GM10847 (cell line): ENCODE data around the gene AKT1S1.

Source experiments
- POLR2A ChIP-seq: IDR thresholded peaks from 2 replicates; pipeline ENCODE4 v1.6.1; 2011; ENCODE audit not compliant: insufficient read length; ENCODE audit errors: extremely low read depth

The AKT1S1 gene

DNA sequence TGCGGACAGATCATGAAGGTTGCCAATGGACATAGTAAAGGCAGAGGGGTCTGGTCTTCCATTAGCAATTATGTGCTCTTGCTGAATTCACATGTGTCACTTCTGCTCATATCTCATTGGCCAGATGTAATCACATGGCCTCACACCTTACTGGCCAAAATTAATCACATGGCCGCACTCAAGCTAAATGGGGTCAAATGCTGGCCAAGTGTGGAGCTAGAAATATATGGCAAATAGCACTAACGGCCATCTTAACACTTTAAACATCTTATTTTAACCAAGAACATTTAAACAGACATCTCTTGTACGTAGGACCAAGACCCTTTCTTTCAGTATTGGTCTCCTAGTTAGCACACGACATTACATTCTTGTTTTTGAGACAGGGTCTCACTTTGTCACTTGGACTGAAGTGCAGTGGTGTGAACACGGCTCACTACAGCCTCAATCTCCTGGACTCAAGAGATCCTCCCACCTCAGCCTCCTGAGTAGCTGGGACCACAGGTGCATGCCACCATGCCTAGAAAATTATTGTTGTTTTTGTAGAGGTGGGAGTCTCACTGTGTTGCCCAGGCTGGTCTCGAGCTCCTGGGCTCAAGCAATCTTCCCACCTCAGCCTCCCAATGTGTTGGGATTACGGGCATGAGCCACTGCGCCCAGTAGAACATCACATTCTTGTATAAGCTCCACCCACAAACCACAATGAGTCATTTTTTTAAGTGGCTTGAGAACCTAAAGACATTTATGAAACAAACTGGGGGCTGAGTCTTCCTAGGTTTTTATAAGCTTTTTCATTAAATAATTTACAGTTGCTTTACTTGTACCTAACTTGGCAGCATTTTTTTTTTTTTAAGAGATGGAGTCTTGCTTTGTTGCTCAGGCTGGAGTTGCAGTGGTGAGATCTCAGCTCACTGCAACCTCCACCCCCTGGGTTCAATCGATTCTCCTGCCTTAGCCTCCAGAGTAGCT, 29.1 kb downstream of the AKT1S1 start:
- no peak for TF ChIP-seq POLR2A

DNA sequence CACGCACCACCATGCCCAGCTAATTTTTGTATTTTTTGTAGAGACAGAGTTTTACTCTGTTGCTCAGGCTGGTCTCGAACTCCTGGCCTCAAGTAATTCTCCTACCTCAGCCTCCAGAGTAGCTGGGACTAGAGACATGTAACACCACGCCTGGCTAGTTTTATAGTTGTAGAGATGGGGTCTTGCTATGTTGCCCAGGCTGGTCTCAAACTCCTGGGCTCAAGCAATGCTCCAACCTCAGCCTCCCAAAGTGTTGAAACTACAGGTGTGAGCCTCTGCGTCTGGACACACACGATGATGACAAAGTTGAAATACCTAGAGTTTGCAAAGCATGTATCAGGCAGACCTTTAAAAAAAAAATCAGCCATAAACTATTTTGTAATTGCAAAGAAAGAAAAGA, 30.7 kb downstream of the AKT1S1 start:
- TF ChIP-seq POLR2A: no peak

DNA sequence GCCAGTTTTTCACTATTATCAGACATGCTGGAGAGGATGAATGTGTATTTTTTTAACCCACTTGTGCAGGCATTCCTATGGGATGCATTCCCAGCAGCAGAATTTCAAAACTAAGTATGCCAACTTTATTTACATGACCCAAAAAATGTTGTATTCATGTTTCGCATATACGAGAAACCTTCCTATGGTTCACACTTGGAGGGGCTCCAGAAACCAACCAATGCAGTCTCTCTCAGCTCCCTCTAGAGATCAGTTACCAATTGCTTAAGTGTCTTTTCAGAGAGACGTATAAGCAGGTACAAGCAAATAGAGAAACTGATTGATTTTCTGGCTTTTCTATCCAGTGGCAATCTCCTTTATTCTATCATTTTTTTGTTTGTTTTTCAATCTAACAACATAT, 31.7 kb downstream of the AKT1S1 start:
- TF ChIP-seq POLR2A: no peak

DNA sequence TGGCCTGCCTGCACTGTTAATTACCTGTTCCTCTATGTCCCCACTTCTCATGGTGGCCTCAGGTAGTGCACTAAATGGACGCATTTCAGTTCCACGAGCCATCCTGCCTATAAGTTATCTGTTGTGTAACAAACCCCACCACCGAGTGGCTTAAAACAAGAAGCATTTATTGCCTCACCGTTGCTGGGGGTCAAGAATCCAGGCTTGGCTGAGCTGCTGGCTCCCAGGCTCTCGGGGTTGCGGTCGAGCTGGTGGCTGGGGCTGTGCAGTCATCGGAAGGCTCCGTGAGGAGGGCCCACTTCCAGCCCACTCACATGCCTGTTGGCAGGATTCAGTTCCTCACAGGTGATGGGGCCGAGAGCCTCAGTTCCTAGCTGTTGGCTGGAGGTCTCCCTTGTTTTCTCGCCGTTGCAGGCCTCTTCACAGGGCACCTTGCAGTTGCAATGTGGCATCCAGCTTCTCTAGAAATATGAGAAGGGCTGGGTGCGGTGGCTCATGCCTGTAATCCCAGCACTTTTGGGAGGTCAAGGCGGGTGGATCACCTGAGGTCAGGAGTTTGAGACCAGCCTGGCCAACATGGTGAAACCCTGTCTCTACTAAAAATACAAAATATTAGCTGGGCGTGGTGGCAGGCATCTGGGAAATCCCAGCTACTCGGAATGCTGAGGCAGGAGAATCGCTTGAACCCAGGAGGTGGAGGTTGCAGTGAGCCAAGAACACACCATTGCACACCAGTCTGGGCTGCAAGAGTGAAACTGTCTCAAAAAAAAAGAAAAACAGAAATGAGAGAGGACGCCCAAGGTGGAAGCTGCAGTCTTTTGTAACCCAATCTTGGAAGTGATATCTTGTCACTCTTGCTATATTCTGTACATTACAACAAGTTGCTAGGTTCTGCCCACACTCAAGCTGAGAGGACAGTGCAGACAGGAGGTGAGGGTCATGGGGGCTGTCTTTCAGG, 32.7 kb downstream of the AKT1S1 start:
- no peak for TF ChIP-seq POLR2A

DNA sequence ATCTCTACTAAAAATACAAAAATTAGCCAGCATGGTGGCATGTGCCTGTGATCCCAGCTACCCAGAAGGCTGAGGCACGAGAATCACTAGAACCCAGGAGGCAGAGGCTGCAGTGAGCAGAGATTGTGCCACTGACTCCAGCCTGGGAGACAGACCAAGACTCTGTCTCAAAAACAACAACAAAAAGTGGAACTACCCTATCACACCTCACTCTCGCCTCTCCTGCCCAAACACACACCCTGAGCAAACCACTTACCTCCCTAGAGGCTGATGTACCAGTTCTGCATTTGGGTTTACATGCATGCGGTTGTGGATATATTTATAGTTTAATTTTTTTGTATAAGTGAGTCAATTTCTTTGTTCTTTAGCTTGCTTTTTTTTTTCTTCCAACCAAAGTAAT, 33.9 kb downstream of the AKT1S1 start:
- no peak for TF ChIP-seq POLR2A

DNA sequence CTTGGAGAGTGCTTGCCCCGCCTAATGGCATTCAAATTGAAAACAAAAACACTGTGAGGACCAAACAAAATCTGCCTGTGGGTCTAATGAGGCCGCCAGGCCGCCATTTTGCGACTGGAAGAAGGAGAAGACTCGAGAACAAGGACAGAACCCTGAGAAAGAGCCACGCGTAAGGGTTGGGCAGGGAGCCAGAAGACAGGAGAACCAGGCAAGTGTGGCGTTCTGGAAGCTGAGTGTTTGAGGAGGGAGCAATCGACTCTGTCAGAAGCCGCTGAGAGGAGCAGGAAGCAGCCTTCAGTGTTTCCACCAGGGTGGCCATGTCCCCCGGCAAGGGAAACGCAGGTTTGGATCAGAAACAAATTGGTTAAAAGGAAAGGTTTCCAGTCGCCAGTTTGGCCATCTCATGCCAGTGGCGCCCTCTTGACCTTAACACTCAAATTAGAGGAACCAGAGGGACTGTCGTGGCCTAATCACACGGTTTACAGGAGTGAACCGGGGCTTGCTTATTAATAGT, 36.4 kb downstream of the AKT1S1 start:
- TF ChIP-seq POLR2A: no peak

DNA sequence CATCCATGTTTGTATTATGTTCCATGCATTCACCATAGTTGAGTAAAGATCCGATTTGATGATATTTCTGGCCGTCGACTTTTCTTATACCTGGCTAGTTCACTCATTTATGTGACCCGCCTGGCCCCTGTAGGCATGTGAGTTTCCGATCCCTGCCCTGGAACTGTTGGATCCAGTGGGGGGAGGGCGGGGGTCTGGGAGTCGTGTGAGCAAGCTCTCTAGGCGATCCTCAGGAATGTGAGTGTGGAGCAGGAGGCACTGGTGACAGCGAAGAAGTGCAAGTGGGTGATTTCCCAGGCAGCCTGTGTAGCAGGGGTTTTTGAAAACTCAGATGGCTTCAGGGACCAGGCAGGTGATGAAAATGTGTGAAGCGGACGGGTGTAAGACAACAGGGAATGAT, 36.8 kb downstream of the AKT1S1 start:
- TF ChIP-seq POLR2A: no peak

DNA sequence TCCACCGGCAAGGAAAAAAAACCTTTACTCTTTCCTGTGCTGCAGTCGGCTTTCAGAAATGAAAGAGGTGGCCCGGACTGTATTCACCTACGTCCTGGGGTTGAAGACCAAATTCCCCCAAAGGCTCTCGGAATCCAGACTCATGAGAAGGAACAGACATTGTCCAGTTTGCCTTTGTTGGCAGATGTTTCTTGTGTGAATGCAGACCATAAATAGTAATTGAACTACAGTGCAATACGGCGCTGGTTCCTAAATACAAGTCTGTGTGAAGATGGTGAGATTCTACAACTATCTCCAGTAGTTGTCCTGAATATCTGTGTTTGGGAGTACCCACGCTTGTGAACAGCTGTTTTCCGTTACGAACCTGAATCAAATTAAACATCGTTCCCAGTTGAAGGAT, 37.4 kb downstream of the AKT1S1 start:
- no peak for TF ChIP-seq POLR2A

DNA sequence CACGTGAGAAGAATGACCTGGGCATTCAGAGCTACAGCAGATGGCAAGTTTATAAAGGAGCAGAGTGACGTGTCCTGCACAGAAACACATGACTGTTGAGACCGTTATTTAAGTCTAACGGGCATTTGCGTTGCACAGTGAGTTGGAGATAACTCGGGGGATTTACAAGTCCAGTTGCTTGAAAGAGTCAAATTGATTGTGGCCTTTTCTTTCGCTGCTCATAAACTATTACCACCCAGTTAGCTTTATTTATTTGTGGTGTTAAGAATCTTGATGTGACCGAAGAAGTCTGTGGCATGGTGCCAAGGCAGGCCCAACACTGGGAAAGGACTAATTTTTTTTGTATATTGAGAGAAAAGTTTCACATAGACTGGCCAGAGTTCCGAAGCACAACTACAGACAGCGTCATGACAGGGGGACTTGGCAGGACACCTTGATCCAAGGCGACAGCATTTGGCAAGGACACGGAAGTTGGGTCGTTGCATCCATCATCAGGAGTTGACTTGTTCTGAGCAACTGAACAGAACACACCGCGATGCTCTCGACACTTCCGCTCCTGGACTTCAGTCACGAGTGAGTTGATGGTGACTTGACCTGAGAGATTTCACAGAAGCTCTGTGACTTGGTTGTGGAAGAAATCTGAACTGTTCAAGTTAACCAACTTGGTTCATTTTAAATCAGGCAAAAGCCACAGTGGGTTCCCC, 38.1 kb downstream of the AKT1S1 start:
- no peak for TF ChIP-seq POLR2A

DNA sequence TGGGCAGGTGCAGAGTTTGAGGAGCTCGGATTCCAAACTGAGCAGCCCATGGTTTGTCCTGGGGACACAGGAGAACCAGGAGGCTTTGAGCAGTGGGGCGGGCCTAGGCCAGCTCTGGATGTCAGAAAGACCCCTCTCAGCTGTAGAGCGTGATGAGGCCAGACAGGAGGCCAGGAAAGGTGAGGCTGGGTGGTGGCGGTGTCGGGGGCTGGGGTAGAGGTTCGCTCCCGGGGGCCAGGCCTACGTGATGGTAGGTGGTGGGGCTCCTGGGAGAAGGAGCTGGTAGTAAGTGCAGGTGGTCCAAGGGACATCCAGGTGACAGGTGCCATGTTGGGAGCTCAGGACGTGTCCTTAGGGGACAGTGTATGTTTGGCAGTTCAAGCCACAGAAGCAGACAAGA, 39.7 kb downstream of the AKT1S1 start:
- no peak for TF ChIP-seq POLR2A

DNA sequence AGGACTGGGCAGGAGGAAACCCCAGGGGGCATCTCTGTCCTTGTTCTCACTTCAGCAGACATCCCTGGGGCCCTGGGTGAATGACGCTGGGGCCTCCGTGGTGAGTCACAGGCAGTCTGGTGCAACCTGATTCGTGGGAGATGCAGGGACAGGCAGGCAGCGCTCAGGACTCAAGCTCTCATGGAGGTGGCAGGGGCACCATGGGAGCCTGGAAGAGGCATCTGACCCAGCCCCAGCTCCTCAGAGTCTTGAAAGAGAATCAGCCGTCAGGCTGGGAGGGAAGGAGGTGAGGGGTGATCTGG, 40.2 kb downstream of the AKT1S1 start:
- TF ChIP-seq POLR2A: no peak

DNA sequence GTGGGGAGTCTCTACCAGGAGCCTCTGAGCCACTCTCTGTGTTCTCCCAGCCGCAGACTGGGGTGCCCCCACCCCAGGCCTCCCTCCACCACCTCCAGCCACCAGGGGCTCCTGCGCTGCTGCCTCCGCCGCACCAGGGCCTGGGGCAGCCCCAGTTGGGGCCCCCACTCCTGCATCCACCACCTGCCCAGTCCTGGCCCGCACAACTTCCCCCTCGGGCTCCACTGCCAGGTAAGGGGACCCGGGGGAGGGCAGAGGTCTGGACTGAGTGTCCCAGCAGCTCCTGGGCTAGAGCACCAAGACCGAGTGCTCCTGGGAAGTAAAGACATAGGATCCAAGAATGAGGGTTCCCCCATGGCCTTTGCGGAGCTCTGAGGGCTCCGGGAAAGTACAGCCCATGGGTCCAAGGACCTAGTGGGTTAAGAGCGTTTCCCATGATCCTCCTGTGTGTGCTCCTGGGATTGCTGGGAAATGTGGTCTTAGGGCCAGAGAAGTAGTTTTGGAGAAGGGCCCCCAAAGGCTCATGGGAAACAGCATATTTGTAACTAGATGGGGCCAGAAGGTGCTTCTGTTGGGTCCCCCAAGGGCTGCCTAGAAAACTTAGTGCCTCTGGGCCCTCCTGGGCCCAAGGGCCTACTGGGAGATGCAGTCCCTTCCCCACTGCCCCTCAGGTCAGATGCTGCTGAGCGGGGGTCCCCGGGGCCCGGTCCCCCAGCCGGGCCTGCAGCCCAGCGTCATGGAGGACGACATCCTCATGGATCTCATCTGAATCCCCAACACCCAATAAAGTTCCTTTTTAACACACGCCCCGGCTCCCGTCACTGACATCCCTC, 40.8 kb downstream of the AKT1S1 start:
- no peak for TF ChIP-seq POLR2A

DNA sequence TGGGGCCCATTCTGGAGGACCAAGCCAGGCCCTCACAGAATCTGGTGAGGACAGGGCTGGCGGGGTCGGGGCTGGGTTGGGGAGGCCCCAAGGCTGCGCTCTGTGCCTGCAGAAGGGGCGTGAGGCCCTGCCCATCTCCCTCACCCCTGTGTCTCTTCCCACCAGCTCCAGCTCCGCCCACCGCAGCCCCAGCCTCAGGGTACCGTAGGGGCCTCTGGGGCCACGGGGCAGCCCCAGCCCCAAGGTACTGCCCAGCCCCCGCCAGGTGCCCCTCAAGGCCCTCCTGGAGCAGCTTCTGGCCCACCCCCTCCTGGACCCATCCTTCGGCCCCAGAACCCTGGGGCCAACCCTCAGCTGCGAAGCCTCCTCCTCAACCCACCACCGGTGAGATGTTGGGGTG, 41.6 kb downstream of the AKT1S1 start:
- no peak for TF ChIP-seq POLR2A

DNA sequence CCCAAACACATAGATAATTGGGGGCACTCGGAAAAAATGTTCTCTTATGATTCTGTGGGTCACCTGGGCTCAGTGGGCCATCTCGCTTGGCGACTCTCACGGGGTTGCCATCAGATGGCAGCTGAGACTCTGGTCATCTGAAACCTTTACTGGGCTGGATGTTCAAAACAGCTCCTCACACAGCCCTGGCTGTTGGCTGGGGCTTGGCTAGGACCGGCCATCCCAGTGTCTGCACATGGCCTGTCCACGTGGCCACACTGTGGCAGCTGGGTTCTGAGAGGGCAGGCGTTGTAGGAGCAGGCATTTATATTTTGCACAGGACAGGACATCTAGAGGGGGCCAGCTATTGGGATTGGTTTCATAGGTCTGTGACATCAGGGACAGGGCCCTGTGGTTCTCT, 43.6 kb downstream of the AKT1S1 start:
- no peak for TF ChIP-seq POLR2A
